Endodermal cell (in vitro differentiated cells): ENCODE measurements around the gene CTBP1. TPM values are rescaled to one million over a fixed set of nuclear protein-coding genes. Genes with fewer than 3 reads are reported as not detected.
A peak's percentile ranks its signal among the peaks of the same experiment; 100 is the strongest.

ENCODE experiments used
- DNase-seq: peaks from one replicate; pipeline ENCODE4 v3.0.0-alpha.2; 2017
- H3K27ac ChIP-seq: 2 replicates; pipeline ENCODE4 v1.5.1; 2013; ENCODE audit warnings: mild to moderate bottlenecking, low read depth, low read length, moderate library complexity
- H3K27me3 ChIP-seq: 2 replicates; pipeline ENCODE4 v1.6.1; 2013; ENCODE audit warnings: mild to moderate bottlenecking, low read length, moderate library complexity; ENCODE audit not compliant: insufficient read depth, control insufficient read depth, poor library complexity, severe bottlenecking
- H3K36me3 ChIP-seq: 2 replicates; pipeline ENCODE4 v1.7.0; 2013; ENCODE audit warnings: mild to moderate bottlenecking, low read length, moderate library complexity; ENCODE audit not compliant: control insufficient read depth, insufficient read depth
- H3K4me1 ChIP-seq: one replicate; pipeline ENCODE4 v1.7.0; 2013; ENCODE audit warnings: low read length; ENCODE audit not compliant: control insufficient read depth, insufficient read depth
- H3K4me3 ChIP-seq: 2 replicates; pipeline ENCODE4 v1.5.1; 2013; ENCODE audit warnings: mild to moderate bottlenecking, low read length, moderate library complexity
- H3K9ac ChIP-seq: 2 replicates; pipeline ENCODE4 v1.6.1; 2013; ENCODE audit warnings: mild to moderate bottlenecking, low read length, moderate library complexity; ENCODE audit not compliant: poor library complexity, severe bottlenecking; ENCODE audit errors: extremely low read depth
- H3K9me3 ChIP-seq: 2 replicates; pipeline ENCODE4 v1.6.1; 2013; ENCODE audit warnings: mild to moderate bottlenecking, low read length, moderate library complexity; ENCODE audit not compliant: control insufficient read depth
- H3K27ac Mint-ChIP-seq: 2 replicates; pipeline ENCODE4 v1.8.0; 2020; ENCODE audit warnings: mixed read lengths
- H3K27me3 Mint-ChIP-seq: 2 replicates; pipeline ENCODE4 v1.8.0; 2021; ENCODE audit warnings: mild to moderate bottlenecking, mixed read lengths; ENCODE audit not compliant: insufficient read depth
- H3K36me3 Mint-ChIP-seq: 2 replicates; pipeline ENCODE4 v1.8.0; 2020; ENCODE audit warnings: low read depth, mixed read lengths
- H3K4me1 Mint-ChIP-seq: 2 replicates; pipeline ENCODE4 v1.8.0; 2020; ENCODE audit warnings: mixed read lengths
- H3K4me3 Mint-ChIP-seq: 2 replicates; pipeline ENCODE4 v1.8.0; 2020; ENCODE audit warnings: mild to moderate bottlenecking, moderate library complexity, mixed read lengths
- H3K9me3 Mint-ChIP-seq: 2 replicates; pipeline ENCODE4 v1.8.0; 2020; ENCODE audit warnings: mild to moderate bottlenecking, mixed read lengths
- WGBS, 2 experiments: methylation state at CpG; one replicate each; pipeline versions ENCODE4 v1.1.5 to v1.1.7; 2013; ENCODE audit warnings: missing lambda C conversion rate in 2 of 2, mixed read lengths in 1 of 2; ENCODE audit not compliant: insufficient coverage in 1 of 2, insufficient read length in 1 of 2; 5-methylcytosine and 5-hydroxymethylcytosine counted together
- total RNA-seq, 2 donors: library from RNA; stranded (reverse); fragmentation: NEBNext Ultra II Directional in 1 of 2; extraction: Animal tissue kit (Norgen Biotek cat#: 25700) in 1 of 2; gene quantifications; 2 replicates in 1 of 2; 3 replicates in 1 of 2; pipeline ENCODE4 v1.2.1, GENCODE V29; 2021
- TF ChIP-seq, protein P1 (sequence below): fragments of 200-600 bp; sonication (generic); conservative IDR thresholded peaks from 2 replicates; pipeline ENCODE4 v1.5.0; 2021; ENCODE audit warnings: antibody characterized with exemption, mild to moderate bottlenecking

Gene CTBP1
- total RNA-seq, 2 donors from 2014 or later: 181 to 189 TPM

DNA sequence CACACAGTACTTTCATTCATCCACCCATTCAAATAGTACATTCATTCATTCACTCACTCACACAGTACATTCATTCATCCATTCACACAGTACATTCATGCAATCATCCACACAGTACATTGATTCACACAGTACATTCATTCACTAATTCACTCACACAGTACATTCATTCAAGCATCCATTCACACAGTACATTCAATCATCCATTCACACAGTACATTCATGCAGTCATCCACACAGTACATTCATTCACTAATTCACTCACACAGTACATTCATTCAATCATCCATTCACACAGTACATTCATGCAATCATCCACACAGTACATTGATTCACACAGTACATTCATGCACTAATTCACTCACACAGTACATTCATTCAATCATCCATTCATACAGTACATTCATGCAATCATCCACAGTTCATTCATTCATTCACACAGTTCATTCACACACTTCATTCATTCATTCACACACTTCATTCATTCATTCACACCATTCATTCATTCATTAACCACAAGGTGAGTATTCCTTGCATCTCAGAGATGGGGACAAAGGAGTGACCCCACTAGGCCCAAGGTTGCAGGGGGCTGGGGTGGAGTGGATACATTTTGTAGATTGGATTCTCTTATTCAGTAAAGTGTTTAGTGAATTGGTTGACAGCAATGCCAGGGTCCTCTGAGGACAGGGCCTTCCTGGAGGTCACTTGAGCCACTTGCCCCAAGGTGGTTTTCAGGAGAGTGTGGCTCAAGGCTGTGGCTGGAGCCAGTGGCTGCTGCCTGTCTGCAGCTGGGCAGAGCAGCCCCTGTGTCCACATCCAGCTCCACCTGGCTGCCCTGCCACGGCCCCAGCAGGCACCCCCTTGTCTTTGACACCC is 72.3 kb downstream of the CTBP1 start:
- no peak overlapping the region for H3K27ac Mint-ChIP-seq
- no peak overlapping the region for H3K9ac ChIP-seq

DNA sequence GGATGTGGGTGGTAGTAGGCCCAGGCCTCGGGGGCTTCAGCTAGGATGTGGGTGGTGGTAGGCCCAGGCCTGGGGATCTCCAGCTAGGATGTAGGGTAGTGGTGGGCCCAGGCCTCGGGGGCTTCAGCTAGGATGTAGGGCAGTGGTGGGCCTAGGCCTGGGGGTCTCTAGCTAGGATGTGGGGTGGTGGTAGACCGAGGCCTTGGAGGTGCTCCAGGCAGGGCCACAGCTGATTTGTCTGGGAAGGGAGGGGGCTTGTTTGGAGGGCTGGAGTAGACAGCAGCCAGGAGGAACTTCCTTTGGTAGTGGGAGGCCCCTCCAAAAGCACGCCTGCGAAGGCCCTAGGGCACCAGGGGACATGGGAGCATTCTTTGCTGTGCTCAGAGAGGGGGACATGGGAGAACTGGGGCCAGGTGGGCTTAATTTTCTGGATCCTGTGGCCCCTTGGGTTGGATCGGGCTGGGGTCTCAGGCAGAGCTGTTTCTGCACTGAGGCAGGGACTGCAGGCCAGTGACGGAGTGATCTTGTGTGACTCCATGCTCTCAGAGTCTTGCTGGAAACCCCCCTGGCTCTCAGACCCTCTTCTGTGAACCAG is 73.2 kb downstream of the CTBP1 start:
- no peak overlapping the region for H3K4me3 Mint-ChIP-seq
- Histone ChIP-seq H3K27ac (no peak overlapping the region), H3K36me3 (no peaks in the 10 kb centered on the region), H3K4me3 (no peak overlapping the region), H3K4me1 (no peaks in the 10 kb centered on the region), H3K9me3 (peaks cover 13% of the 10 kb centered on the region), H3K9ac (no peak overlapping the region), H3K27me3 (peaks cover 45% of the 10 kb centered on the region)
- H3K27me3 Mint-ChIP-seq: peaks cover 64% of the 10 kb centered on the region
- 85 to 89% methylated on average over 3 to 7 of the region's 7 CpGs for WGBS, 2 experiments
- H3K9me3 Mint-ChIP-seq: peaks cover 21% of the 10 kb centered on the region
- TF ChIP-seq, protein P1, sequence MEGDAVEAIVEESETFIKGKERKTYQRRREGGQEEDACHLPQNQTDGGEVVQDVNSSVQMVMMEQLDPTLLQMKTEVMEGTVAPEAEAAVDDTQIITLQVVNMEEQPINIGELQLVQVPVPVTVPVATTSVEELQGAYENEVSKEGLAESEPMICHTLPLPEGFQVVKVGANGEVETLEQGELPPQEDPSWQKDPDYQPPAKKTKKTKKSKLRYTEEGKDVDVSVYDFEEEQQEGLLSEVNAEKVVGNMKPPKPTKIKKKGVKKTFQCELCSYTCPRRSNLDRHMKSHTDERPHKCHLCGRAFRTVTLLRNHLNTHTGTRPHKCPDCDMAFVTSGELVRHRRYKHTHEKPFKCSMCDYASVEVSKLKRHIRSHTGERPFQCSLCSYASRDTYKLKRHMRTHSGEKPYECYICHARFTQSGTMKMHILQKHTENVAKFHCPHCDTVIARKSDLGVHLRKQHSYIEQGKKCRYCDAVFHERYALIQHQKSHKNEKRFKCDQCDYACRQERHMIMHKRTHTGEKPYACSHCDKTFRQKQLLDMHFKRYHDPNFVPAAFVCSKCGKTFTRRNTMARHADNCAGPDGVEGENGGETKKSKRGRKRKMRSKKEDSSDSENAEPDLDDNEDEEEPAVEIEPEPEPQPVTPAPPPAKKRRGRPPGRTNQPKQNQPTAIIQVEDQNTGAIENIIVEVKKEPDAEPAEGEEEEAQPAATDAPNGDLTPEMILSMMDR: no peak
- no peaks in the 10 kb centered on the region for H3K36me3 Mint-ChIP-seq
- no peak overlapping the region for H3K27ac Mint-ChIP-seq
- H3K4me1 Mint-ChIP-seq: peaks cover 2% of the 10 kb centered on the region
- DNase-seq: no peak

More for the DNA sequence above, 72.3 kb downstream of the CTBP1 start:
- H3K27ac ChIP-seq: no peak overlapping the region
- H3K9me3 ChIP-seq: peaks cover 22% of the 10 kb centered on the region
- no peak for DNase-seq
- 90 to 100% methylated on average over 1 of the region's 1 CpG for WGBS, 2 experiments
- no peaks in the 10 kb centered on the region for H3K4me1 ChIP-seq
- Mint-ChIP-seq H3K4me3 (no peak overlapping the region), H3K9me3 (peaks cover 27% of the 10 kb centered on the region), H3K36me3 (no peaks in the 10 kb centered on the region), H3K27me3 (peaks cover 62% of the 10 kb centered on the region), H3K4me1 (no peaks in the 10 kb centered on the region)
- peaks cover 45% of the 10 kb centered on the region for H3K27me3 ChIP-seq
- no peaks in the 10 kb centered on the region for H3K36me3 ChIP-seq
- no peak overlapping the region for H3K4me3 ChIP-seq
- TF ChIP-seq, protein P1: no peak

DNA sequence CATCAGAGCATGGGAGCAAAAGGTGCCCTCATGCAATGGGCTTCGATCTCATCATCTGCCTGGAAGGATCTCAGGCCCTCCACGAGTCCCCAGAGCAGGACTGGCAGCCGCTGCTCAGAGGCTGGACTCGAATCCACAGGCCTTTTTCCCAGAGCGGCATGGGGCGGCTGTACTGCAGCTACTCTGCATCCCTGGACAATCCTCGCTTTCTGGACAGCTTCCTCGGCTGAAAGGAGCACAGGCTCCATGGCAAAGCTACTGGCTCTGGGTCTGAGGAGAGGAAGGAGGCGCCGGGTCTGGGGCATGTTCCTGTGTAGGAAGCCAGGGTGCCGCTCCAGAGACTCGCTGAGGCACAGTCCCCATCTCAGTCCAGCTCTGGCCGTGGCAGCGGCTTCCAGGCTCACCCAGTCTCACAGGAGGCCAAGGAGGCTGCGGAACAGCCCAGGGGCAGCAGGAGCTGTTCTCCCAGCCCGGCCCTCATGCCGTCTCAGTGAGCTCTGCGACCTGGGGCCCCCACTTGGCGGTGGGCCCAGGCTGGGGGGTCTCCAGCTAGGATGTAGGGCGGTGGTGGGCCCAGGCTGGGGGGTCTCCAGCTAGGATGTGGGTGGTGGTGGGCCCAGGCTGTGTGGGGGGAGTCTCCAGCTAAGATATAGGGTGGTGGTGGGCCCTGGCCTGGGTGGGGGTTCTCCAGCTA is 73.8 kb downstream of the CTBP1 start:
- H3K9ac ChIP-seq: no peak overlapping the region
- Mint-ChIP-seq H3K27me3 (peaks cover 65% of the 10 kb centered on the region), H3K4me1 (peaks cover 2% of the 10 kb centered on the region), H3K9me3 (peaks cover 16% of the 10 kb centered on the region), H3K27ac (no peak overlapping the region), H3K36me3 (peaks cover 2% of the 10 kb centered on the region), H3K4me3 (no peak overlapping the region)
- peak; percentile 38 for DNase-seq
- no peaks in the 10 kb centered on the region for H3K36me3 ChIP-seq
- WGBS, 2 experiments: 92 to 97% methylated on average over 12 to 20 of the region's 20 CpGs
- TF ChIP-seq, protein P1: no peak
- no peak overlapping the region for H3K4me3 ChIP-seq
- peaks cover 49% of the 10 kb centered on the region for H3K27me3 ChIP-seq
- H3K4me1 ChIP-seq: no peaks in the 10 kb centered on the region
- no peak overlapping the region for H3K27ac ChIP-seq
- peaks cover 9% of the 10 kb centered on the region for H3K9me3 ChIP-seq
